ENCODE results near the gene MRPS27. TPM values are rescaled to one million over a fixed set of nuclear protein-coding genes. Genes with fewer than 3 reads are reported as not detected.

Gene MRPS27
- total RNA-seq, 2 donors from 2014 or later = 42.9 to 58.8 TPM

- Histone ChIP-seq H3K36me3 (peaks cover 2% of the 10 kb centered on the region), H3K4me3 (no peak overlapping the region), H3K27me3 (replicated peaks; ENCODE audit: insufficient read depth) (no peaks in the 10 kb centered on the region), H3K4me1 (ENCODE audit: control insufficient read depth in 1 of 2, low read depth in 2 of 2) (peaks cover 19 to 38% of the 10 kb centered on the region in 2 donors), H3K9me3 (no peaks in the 10 kb centered on the region), H3K27ac (no peak overlapping the region)
- ATAC-seq (ENCODE audit: insufficient number of reproducible peaks, low FRiP score, low read depth) = no peak
- TF ChIP-seq, protein P1, sequence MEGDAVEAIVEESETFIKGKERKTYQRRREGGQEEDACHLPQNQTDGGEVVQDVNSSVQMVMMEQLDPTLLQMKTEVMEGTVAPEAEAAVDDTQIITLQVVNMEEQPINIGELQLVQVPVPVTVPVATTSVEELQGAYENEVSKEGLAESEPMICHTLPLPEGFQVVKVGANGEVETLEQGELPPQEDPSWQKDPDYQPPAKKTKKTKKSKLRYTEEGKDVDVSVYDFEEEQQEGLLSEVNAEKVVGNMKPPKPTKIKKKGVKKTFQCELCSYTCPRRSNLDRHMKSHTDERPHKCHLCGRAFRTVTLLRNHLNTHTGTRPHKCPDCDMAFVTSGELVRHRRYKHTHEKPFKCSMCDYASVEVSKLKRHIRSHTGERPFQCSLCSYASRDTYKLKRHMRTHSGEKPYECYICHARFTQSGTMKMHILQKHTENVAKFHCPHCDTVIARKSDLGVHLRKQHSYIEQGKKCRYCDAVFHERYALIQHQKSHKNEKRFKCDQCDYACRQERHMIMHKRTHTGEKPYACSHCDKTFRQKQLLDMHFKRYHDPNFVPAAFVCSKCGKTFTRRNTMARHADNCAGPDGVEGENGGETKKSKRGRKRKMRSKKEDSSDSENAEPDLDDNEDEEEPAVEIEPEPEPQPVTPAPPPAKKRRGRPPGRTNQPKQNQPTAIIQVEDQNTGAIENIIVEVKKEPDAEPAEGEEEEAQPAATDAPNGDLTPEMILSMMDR (IDR thresholded peaks at IDR 0.05) = no peak
- DNase-seq (ENCODE audit: low spot score) = no peak
Measured at GRCh38 chr5:72364951-72365350, 44.9 kb upstream of the MRPS27 start.

DNA sequence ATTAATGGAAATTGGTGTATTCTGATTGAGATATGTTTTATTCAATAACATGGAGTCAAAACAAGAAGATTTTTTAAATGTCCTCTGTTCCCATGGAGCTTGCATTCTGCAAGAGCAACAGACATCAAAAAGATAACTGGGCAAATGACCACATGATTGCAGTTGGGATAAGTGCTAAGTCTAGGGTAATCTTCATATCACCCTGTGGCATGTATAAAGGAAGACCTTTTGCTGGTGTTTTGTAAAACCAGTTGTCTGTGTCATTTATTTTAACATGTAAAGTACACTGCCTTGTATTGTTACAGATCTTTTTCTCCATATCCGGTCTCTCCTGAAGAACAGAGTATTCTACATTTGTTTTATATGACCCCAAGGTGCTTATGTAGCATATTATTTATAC is 44.1 kb upstream of the MRPS27 start:
- Histone ChIP-seq H3K4me3 (no peak overlapping the region), H3K27me3 (replicated peaks; ENCODE audit: insufficient read depth) (no peaks in the 10 kb centered on the region), H3K27ac (no peak overlapping the region), H3K4me1 (ENCODE audit: control insufficient read depth in 1 of 2, low read depth in 2 of 2) (peaks cover 14 to 31% of the 10 kb centered on the region in 2 donors), H3K36me3 (peaks cover 2% of the 10 kb centered on the region), H3K9me3 (no peaks in the 10 kb centered on the region)
- no peak for ATAC-seq (ENCODE audit: insufficient number of reproducible peaks, low FRiP score, low read depth)
- no peak for DNase-seq (ENCODE audit: low spot score)
- TF ChIP-seq, protein P1 (IDR thresholded peaks at IDR 0.05) = no peak

- peaks cover 7 to 22% of the 10 kb centered on the region in 2 donors for H3K4me1 ChIP-seq (ENCODE audit: control insufficient read depth in 1 of 2, low read depth in 2 of 2)
Measured at GRCh38 chr5:72363166-72363802, 43.2 kb upstream of the MRPS27 start.

GRCh38 chr5:72359886-72360285 is 39.8 kb upstream of the MRPS27 start:
- peaks cover 4% of the 10 kb centered on the region for H3K36me3 ChIP-seq
- H3K4me1 ChIP-seq (ENCODE audit: control insufficient read depth in 1 of 2, low read depth in 2 of 2) = no peaks in the 10 kb centered on the region
- no peaks in the 10 kb centered on the region for H3K9me3 ChIP-seq
- no peak overlapping the region for H3K4me3 ChIP-seq
- no peaks in the 10 kb centered on the region for H3K27me3 ChIP-seq (replicated peaks; ENCODE audit: insufficient read depth)
- DNase-seq (ENCODE audit: low spot score) (no peak), ATAC-seq (ENCODE audit: insufficient number of reproducible peaks, low FRiP score, low read depth) (no peak)
- TF ChIP-seq, protein P1 (IDR thresholded peaks at IDR 0.05) = no peak
- no peak overlapping the region for H3K27ac ChIP-seq

More at GRCh38 chr5:72363166-72363802, 43.2 kb upstream of the MRPS27 start:
- Histone ChIP-seq H3K27me3 (replicated peaks; ENCODE audit: insufficient read depth) (no peaks in the 10 kb centered on the region), H3K27ac (peak overlapping the region in 1 of 2 donors; percentile 28), H3K9me3 (no peaks in the 10 kb centered on the region), H3K4me3 (no peak overlapping the region), H3K36me3 (peaks cover 4% of the 10 kb centered on the region)
- TF ChIP-seq, protein P1 (IDR thresholded peaks at IDR 0.05) = no peak
- ATAC-seq (ENCODE audit: insufficient number of reproducible peaks, low FRiP score, low read depth) (no peak), DNase-seq (ENCODE audit: low spot score) (no peak)

GRCh38 chr5:72358925-72359324 is 38.9 kb upstream of the MRPS27 start:
- peaks cover 4% of the 10 kb centered on the region for H3K36me3 ChIP-seq
- no peaks in the 10 kb centered on the region for H3K9me3 ChIP-seq
- no peak overlapping the region for H3K27ac ChIP-seq
- no peak overlapping the region for H3K4me3 ChIP-seq
- no peak for ATAC-seq (ENCODE audit: insufficient number of reproducible peaks, low FRiP score, low read depth)
- DNase-seq (ENCODE audit: low spot score) = no peak
- H3K27me3 ChIP-seq (replicated peaks; ENCODE audit: insufficient read depth) = no peaks in the 10 kb centered on the region
- TF ChIP-seq, protein P1 (IDR thresholded peaks at IDR 0.05) = no peak
- H3K4me1 ChIP-seq (ENCODE audit: control insufficient read depth in 1 of 2, low read depth in 2 of 2) = no peaks in the 10 kb centered on the region
